AG09319 (cell line): Measurements from ENCODE around the gene CALD1.

Source experiments
- DNase-seq: peaks from one replicate; pipeline ENCODE4 v3.0.0-alpha.2; 2010; ENCODE audit warnings: low read depth; ENCODE audit errors: extremely low read depth
- CTCF ChIP-seq: IDR thresholded peaks from 2 replicates; pipeline ENCODE4 v1.5.1; 2011; ENCODE audit warnings: low read depth, mild to moderate bottlenecking, inconsistent platforms, low read length, moderate library complexity

Gene CALD1

GRCh38 chr7:134825666-134826065 lies 46.2 kb downstream of the CALD1 start:
- DNase-seq, result no peak
- TF ChIP-seq CTCF, result no peak

GRCh38 chr7:134826105-134826504 lies 46.7 kb downstream of the CALD1 start:
- TF ChIP-seq CTCF, result no peak
- DNase-seq, result no peak

GRCh38 chr7:134827436-134827835 lies 48.0 kb downstream of the CALD1 start:
- no peak for TF ChIP-seq CTCF

GRCh38 chr7:134827889-134828288 lies 48.5 kb downstream of the CALD1 start:
- no peak for DNase-seq
- TF ChIP-seq CTCF, result no peak

More at GRCh38 chr7:134827436-134827835, 48.0 kb downstream of the CALD1 start:
- no peak for DNase-seq

GRCh38 chr7:134828361-134828760 lies 48.9 kb downstream of the CALD1 start:
- TF ChIP-seq CTCF, result no peak
- DNase-seq, result no peak

GRCh38 chr7:134829380-134829986 lies 50.0 kb downstream of the CALD1 start:
- no peak for DNase-seq
- TF ChIP-seq CTCF, result no peak

- no peak for TF ChIP-seq CTCF
- no peak for DNase-seq
Observed at GRCh38 chr7:134831862-134832261, 52.4 kb downstream of the CALD1 start.
